HepG2 (cell line): ENCODE measurements around the gene HLA-DMB. TPM values are rescaled to one million over a fixed set of nuclear protein-coding genes. Genes with fewer than 3 reads are reported as not detected.

Source experiments
- AHDC1 ChIP-seq: sonication (generic); formaldehyde crosslinking; IDR thresholded peaks from 2 replicates; pipeline ENCODE4 v1.5.1; 2020; ENCODE audit warnings: mild to moderate bottlenecking, missing genetic modification reagents, borderline replicate concordance
- CENPBD1 ChIP-seq: sonication (generic); formaldehyde crosslinking; IDR thresholded peaks from 2 replicates; pipeline ENCODE4 v1.8.0; 2022; ENCODE audit warnings: missing genetic modification reagents, low read depth, mild to moderate bottlenecking, borderline replicate concordance
- ESRRA ChIP-seq: sonication (generic); formaldehyde crosslinking; IDR thresholded peaks from 2 replicates; pipeline ENCODE4 v1.5.1; 2020; ENCODE audit warnings: mild to moderate bottlenecking, low read depth, missing genetic modification reagents
- EZH2 ChIP-seq: conservative IDR thresholded peaks from 2 replicates; pipeline ENCODE4 v1.6.1; 2012; ENCODE audit warnings: mild to moderate bottlenecking, low read depth, low read length, moderate library complexity
- FOXC1 ChIP-seq: sonication (generic); formaldehyde crosslinking; IDR thresholded peaks from 2 replicates; pipeline ENCODE4 v1.8.0; 2022; ENCODE audit warnings: mild to moderate bottlenecking, missing genetic modification reagents, borderline replicate concordance
- MEF2D ChIP-seq: sonication (generic); formaldehyde crosslinking; IDR thresholded peaks from 2 replicates; pipeline ENCODE4 v1.5.1; 2020; ENCODE audit warnings: mild to moderate bottlenecking, missing genetic modification reagents
- MLX ChIP-seq: IDR thresholded peaks from 2 replicates; pipeline ENCODE4 v1.6.1; 2016
- NFIB ChIP-seq: sonication (generic); formaldehyde crosslinking; IDR thresholded peaks from 2 replicates; pipeline ENCODE4 v1.9.0; 2021; ENCODE audit warnings: missing genetic modification reagents, mild to moderate bottlenecking, borderline replicate concordance
- PATZ1 ChIP-seq: sonication (generic); formaldehyde crosslinking; IDR thresholded peaks from 2 replicates; pipeline ENCODE4 v1.4.0; 2020; ENCODE audit warnings: missing genetic modification reagents
- PITX1 ChIP-seq: sonication (generic); formaldehyde crosslinking; IDR thresholded peaks from 2 replicates; pipeline ENCODE4 v1.5.1; 2020; ENCODE audit warnings: mild to moderate bottlenecking, missing genetic modification reagents
- SKIL ChIP-seq: sonication (generic); formaldehyde crosslinking; IDR thresholded peaks from 2 replicates; pipeline ENCODE4 v1.8.0; 2022; ENCODE audit warnings: missing genetic modification reagents, mild to moderate bottlenecking, moderate library complexity, borderline replicate concordance
- SPEN ChIP-seq: sonication (generic); formaldehyde crosslinking; IDR thresholded peaks from 2 replicates; pipeline ENCODE4 v1.5.1; 2020; ENCODE audit warnings: low read depth, mild to moderate bottlenecking, missing genetic modification reagents
- ZFP36 ChIP-seq: fragments of 150-350 bp; IDR thresholded peaks from 2 replicates; pipeline ENCODE4 v1.6.1; 2018; ENCODE audit warnings: borderline replicate concordance, low read length, low read depth; ENCODE audit not compliant: partially characterized antibody
- ZNF589 ChIP-seq: sonication (generic); formaldehyde crosslinking; conservative IDR thresholded peaks from 2 replicates; pipeline ENCODE4 v1.8.0; 2022; ENCODE audit warnings: mild to moderate bottlenecking, moderate library complexity, missing genetic modification reagents
- ZNF775 ChIP-seq: sonication (generic); formaldehyde crosslinking; IDR thresholded peaks from 2 replicates; pipeline ENCODE4 v1.4.0; 2020; ENCODE audit warnings: missing genetic modification reagents, mild to moderate bottlenecking, moderate library complexity, borderline replicate concordance
- ZNF850 ChIP-seq: sonication (generic); formaldehyde crosslinking; conservative IDR thresholded peaks from 2 replicates; pipeline ENCODE4 v1.9.0; 2021; ENCODE audit warnings: mild to moderate bottlenecking, missing genetic modification reagents
- polyA plus RNA-seq, 8 experiments: library from polyadenylated mRNA; depleted of rRNA in 3 of 8; stranded (reverse) in 7 of 8; unstranded in 1 of 8; fragments of >200 nt; fragmentation: Illumina TruSeq in 4 of 8; extraction: Trizol in 4 of 8; gene quantifications; 2 replicates each; pipeline versions ENCODE4 v1.2.1 to v1.2.3, GENCODE V29; 2011 to 2016; ENCODE audit warnings: low read depth in 4 of 8, missing spikeins in 1 of 8, mixed read lengths in 1 of 8; ENCODE audit not compliant: insufficient read depth in 1 of 8
- total RNA-seq, 5 experiments: library from RNA; depleted of rRNA; stranded (reverse); fragments of >200 nt; fragmentation: Illumina TruSeq; extraction: Trizol; gene quantifications; 2 replicates each; pipeline ENCODE4 v1.2.3, GENCODE V29; 2016; ENCODE audit warnings: low read depth in 1 of 5

Gene HLA-DMB
- total and polyA plus RNA-seq, 2 of the 13 experiments (the other 11 are each of a cell fraction or from before 2014, with no cell fraction given) = not detected

- TF ChIP-seq ZNF589 = peak; percentile 92; the same call in 1 of the 2 replicates
- no peak for TF ChIP-seq NFIB (CRISPR knock-in tag)
- TF ChIP-seq ZNF775 (CRISPR knock-in tag) = 0 out of 2 replicates have a peak, but pooled peaks have one; percentile 27
- no peak for TF ChIP-seq MEF2D (CRISPR knock-in tag)
- peak; percentile 77 for TF ChIP-seq PITX1 (CRISPR knock-in tag)
- TF ChIP-seq SKIL = peak; percentile 51; the same call in 1 of the 2 replicates
- no peak for TF ChIP-seq EZH2
- peak; percentile 95 for TF ChIP-seq SPEN
- peak; percentile 91 for TF ChIP-seq FOXC1
- no peak for TF ChIP-seq CENPBD1
- TF ChIP-seq MLX (CRISPR knock-in tag) = no peak
- 0 out of 2 replicates have a peak, but pooled peaks have one; percentile 7 for TF ChIP-seq AHDC1
- TF ChIP-seq ZNF850 (CRISPR knock-in tag) = 0 out of 2 replicates have a peak, but pooled peaks have one; percentile 84
- TF ChIP-seq PATZ1 (CRISPR knock-in tag) = peak; percentile 93
- TF ChIP-seq ZFP36 = no peak
- TF ChIP-seq ESRRA = peak; percentile 76; the same call in 1 of the 2 replicates
Measured at GRCh38 chr6:32968093-32968866, 27.5 kb upstream of the HLA-DMB start, which contains the start of gene BRD2 (continued).
